HG03460 (cell line): ENCODE data around the gene TBX18.

Source experiments
- ATAC-seq: cut with Tn5 transposase; IDR thresholded peaks from one replicate; pipeline ENCODE4 v1.9.1; 2021; ENCODE audit not compliant: unreplicated experiment

TBX18 gene

GRCh38 chr6:84773133-84773430 lies 8.7 kb upstream of the TBX18 start:
- no peak for ATAC-seq

- no peak for ATAC-seq
These were observed 8.2 kb upstream of the TBX18 start for GRCh38 chr6:84772428-84773132.

GRCh38 chr6:84771756-84772356 lies 7.5 kb upstream of the TBX18 start:
- no peak for ATAC-seq

GRCh38 chr6:84771125-84771755 lies 6.8 kb upstream of the TBX18 start:
- no peak for ATAC-seq

GRCh38 chr6:84770521-84770920 lies 6.1 kb upstream of the TBX18 start:
- no peak for ATAC-seq

- no peak for ATAC-seq
These were observed 4.9 kb upstream of the TBX18 start for GRCh38 chr6:84769306-84769705.

GRCh38 chr6:84768442-84769174 lies 4.2 kb upstream of the TBX18 start:
- no peak for ATAC-seq

- no peak for ATAC-seq
These were observed 3.3 kb upstream of the TBX18 start for GRCh38 chr6:84767526-84768201.

GRCh38 chr6:84766799-84767525 lies 2.6 kb upstream of the TBX18 start:
- no peak for ATAC-seq

- no peak for ATAC-seq
These were observed 1.9 kb upstream of the TBX18 start for GRCh38 chr6:84766118-84766798.

GRCh38 chr6:84763886-84764331 lies 489 bp downstream of the TBX18 start:
- no peak for ATAC-seq

- ATAC-seq = no peak
These were observed 1.2 kb downstream of the TBX18 start for GRCh38 chr6:84763003-84763885.

- no peak for ATAC-seq
These were observed 2.0 kb downstream of the TBX18 start for GRCh38 chr6:84762220-84763002.

- ATAC-seq = no peak
These were observed 5.9 kb downstream of the TBX18 start for GRCh38 chr6:84758486-84758885.

- no peak for ATAC-seq
These were observed 7.5 kb downstream of the TBX18 start for GRCh38 chr6:84756877-84757276.

- no peak for ATAC-seq
These were observed 7.9 kb downstream of the TBX18 start for GRCh38 chr6:84756466-84756865.

GRCh38 chr6:84753173-84753572 lies 11.2 kb downstream of the TBX18 start:
- ATAC-seq = no peak

- ATAC-seq = no peak
These were observed 12.1 kb downstream of the TBX18 start for GRCh38 chr6:84752118-84752850.
